ENCODE data around the gene CAPN11.
A peak's percentile ranks its signal among the peaks of the same experiment; 100 is the strongest.

The CAPN11 gene

GRCh38 chr6:44158770-44159228 is at the start of gene CAPN11:
Gene CAPN11 (plus strand): TSS chr6:44158820. CDS start chr6:44158849, 29 bp downstream.
- FAIRE-seq = no peak

GRCh38 chr6:44109212-44109611 is 49.4 kb upstream of the CAPN11 start:
- DNase-seq (ENCODE audit: low spot score) (no peak), FAIRE-seq (no peak)

More at GRCh38 chr6:44158770-44159228, at the start of gene CAPN11:
- DNase-seq (ENCODE audit: low spot score) = no peak

- DNase-seq (ENCODE audit: low spot score) = no peak
- FAIRE-seq = no peak
These were observed 48.5 kb upstream of the CAPN11 start for GRCh38 chr6:44110005-44110676.

GRCh38 chr6:44110966-44111365 is 47.7 kb upstream of the CAPN11 start:
- DNase-seq (ENCODE audit: low spot score) = no peak
- no peak for FAIRE-seq

- DNase-seq (ENCODE audit: low spot score) = no peak
- FAIRE-seq = no peak
These were observed 46.9 kb upstream of the CAPN11 start for GRCh38 chr6:44111434-44112417.

- DNase-seq (ENCODE audit: low spot score) (no peak), FAIRE-seq (no peak)
These were observed 45.2 kb upstream of the CAPN11 start for GRCh38 chr6:44113414-44113813.

GRCh38 chr6:44115866-44116265 is 42.8 kb upstream of the CAPN11 start:
- DNase-seq (ENCODE audit: low spot score) = peak; percentile 81
- FAIRE-seq = peak; percentile 90

- FAIRE-seq (peak; percentile 95), DNase-seq (ENCODE audit: low spot score) (peak; percentile 92)
These were observed 41.8 kb upstream of the CAPN11 start for GRCh38 chr6:44116641-44117382.

GRCh38 chr6:44117397-44118128 is 41.1 kb upstream of the CAPN11 start:
- DNase-seq (ENCODE audit: low spot score) (peak; percentile 59), FAIRE-seq (no peak)

GRCh38 chr6:44119704-44120262 is 38.8 kb upstream of the CAPN11 start:
- no peak for DNase-seq (ENCODE audit: low spot score)
- FAIRE-seq = no peak

- FAIRE-seq = no peak
These were observed 37.8 kb upstream of the CAPN11 start for GRCh38 chr6:44120692-44121443.

GRCh38 chr6:44122801-44123200 is 35.8 kb upstream of the CAPN11 start:
- DNase-seq (ENCODE audit: low spot score) (no peak), FAIRE-seq (no peak)

More at GRCh38 chr6:44120692-44121443, 37.8 kb upstream of the CAPN11 start:
- DNase-seq (ENCODE audit: low spot score) = no peak

GRCh38 chr6:44123544-44123943 is 35.1 kb upstream of the CAPN11 start:
- FAIRE-seq (no peak), DNase-seq (ENCODE audit: low spot score) (no peak)

GRCh38 chr6:44126320-44127149 is 32.1 kb upstream of the CAPN11 start:
- no peak for FAIRE-seq
- DNase-seq (ENCODE audit: low spot score) = peak; percentile 55

GRCh38 chr6:44127186-44128019 is 31.2 kb upstream of the CAPN11 start, which contains the start of the genes MRPL14 and TMEM63B:
Gene MRPL14 (minus strand): TSS chr6:44127452. CDS start chr6:44116611, 10,841 bp downstream.
Gene TMEM63B (plus strand): TSS chr6:44127554. CDS start chr6:44134585, 7,031 bp downstream.
- DNase-seq (ENCODE audit: low spot score) = peak; percentile 58
- no peak for FAIRE-seq

- DNase-seq (ENCODE audit: low spot score) = no peak
- FAIRE-seq = no peak
These were observed 30.4 kb upstream of the CAPN11 start for GRCh38 chr6:44128020-44128917.
